ENCODE data around the gene TTLL10.

Gene TTLL10

GRCh38 chr1:1211541-1212441, 38.1 kb downstream of the TTLL10 start:
- TF ChIP-seq CTCF (IDR thresholded peaks at IDR 0.05; ENCODE audit: control insufficient read depth, insufficient read depth, low read depth, low read length, missing control alignments), result no peak
- no peak for DNase-seq (ENCODE audit: low read depth)
- H3K4me3 ChIP-seq (ENCODE audit: control insufficient read depth, low read depth, low read length), result no peak overlapping the region

GRCh38 chr1:1212780-1213344, 39.2 kb downstream of the TTLL10 start:
- no peak overlapping the region for H3K4me3 ChIP-seq (ENCODE audit: control insufficient read depth, low read depth, low read length)

GRCh38 chr1:1213345-1214265, 39.9 kb downstream of the TTLL10 start, which contains the start of gene TNFRSF4:
TSS of gene TNFRSF4 (minus strand) at chr1:1214153. CDS start at chr1:1214127, 26 bp downstream.
- no peak within 1 kb of the TSS for H3K4me3 ChIP-seq (ENCODE audit: control insufficient read depth, low read depth, low read length)

More at GRCh38 chr1:1212780-1213344, 39.2 kb downstream of the TTLL10 start:
- no peak for DNase-seq (ENCODE audit: low read depth)
- no peak for TF ChIP-seq CTCF (IDR thresholded peaks at IDR 0.05; ENCODE audit: control insufficient read depth, insufficient read depth, low read depth, low read length, missing control alignments)

GRCh38 chr1:1215080-1215676, 41.5 kb downstream of the TTLL10 start:
- H3K4me3 ChIP-seq (ENCODE audit: control insufficient read depth, low read depth, low read length), result no peak overlapping the region
- TF ChIP-seq CTCF (IDR thresholded peaks at IDR 0.05; ENCODE audit: control insufficient read depth, insufficient read depth, low read depth, low read length, missing control alignments), result no peak
- no peak for DNase-seq (ENCODE audit: low read depth)

More at GRCh38 chr1:1213345-1214265, 39.9 kb downstream of the TTLL10 start, which contains the start of gene TNFRSF4:
- no peak for DNase-seq (ENCODE audit: low read depth)
- TF ChIP-seq CTCF (IDR thresholded peaks at IDR 0.05; ENCODE audit: control insufficient read depth, insufficient read depth, low read depth, low read length, missing control alignments), result no peak

- TF ChIP-seq CTCF (IDR thresholded peaks at IDR 0.05; ENCODE audit: control insufficient read depth, insufficient read depth, low read depth, low read length, missing control alignments), result no peak
- H3K4me3 ChIP-seq (ENCODE audit: control insufficient read depth, low read depth, low read length), result no peak overlapping the region
- DNase-seq (ENCODE audit: low read depth), result no peak
Measured at GRCh38 chr1:1215881-1216605, 42.4 kb downstream of the TTLL10 start.

All from AG09309 (cell line).